Fibroblast of skin of right quadriceps (primary cell): Measurements from ENCODE around the gene CDKN2A.

ENCODE experiments used
- DNase-seq: peaks from one replicate; pipeline ENCODE4 v3.0.0-alpha.2; 2013

CDKN2A gene

GRCh38 chr9:21993893-21994555 is at the start of gene CDKN2A:
Gene CDKN2A, minus strand, starts transcription at chr9:21994392.
- DNase-seq: no peak

GRCh38 chr9:22043928-22044327 is 49.7 kb upstream of the CDKN2A start:
- no peak for DNase-seq

GRCh38 chr9:22041775-22042174 is 47.6 kb upstream of the CDKN2A start:
- DNase-seq: peak; percentile 55

GRCh38 chr9:22041344-22041743 is 47.2 kb upstream of the CDKN2A start:
- DNase-seq: no peak

- peak; percentile 79 for DNase-seq
Measured at GRCh38 chr9:22040760-22041159, 46.6 kb upstream of the CDKN2A start.

GRCh38 chr9:22039258-22039657 is 45.1 kb upstream of the CDKN2A start:
- no peak for DNase-seq

GRCh38 chr9:22037954-22038690 is 43.9 kb upstream of the CDKN2A start:
- peak; percentile 44 for DNase-seq

- DNase-seq: no peak
Measured at GRCh38 chr9:22036866-22037626, 42.9 kb upstream of the CDKN2A start.

- no peak for DNase-seq
Measured at GRCh38 chr9:22035591-22036011, 41.4 kb upstream of the CDKN2A start.

- DNase-seq: no peak
Measured at GRCh38 chr9:22033012-22033630, 38.9 kb upstream of the CDKN2A start.

GRCh38 chr9:22031655-22032411 is 37.6 kb upstream of the CDKN2A start:
- no peak for DNase-seq

- DNase-seq: peak; percentile 61
Measured at GRCh38 chr9:22030101-22030598, 36.0 kb upstream of the CDKN2A start.

- DNase-seq: no peak
Measured at GRCh38 chr9:22029231-22029630, 35.0 kb upstream of the CDKN2A start.

- no peak for DNase-seq
Measured at GRCh38 chr9:22028394-22028793, 34.2 kb upstream of the CDKN2A start.

- no peak for DNase-seq
Measured at GRCh38 chr9:22026696-22027095, 32.5 kb upstream of the CDKN2A start.

GRCh38 chr9:22022396-22022795 is 28.2 kb upstream of the CDKN2A start:
- no peak for DNase-seq

- DNase-seq: peak; percentile 55
Measured at GRCh38 chr9:22010866-22011625, 16.9 kb upstream of the CDKN2A start.

GRCh38 chr9:22009506-22009867 is 15.3 kb upstream of the CDKN2A start:
- no peak for DNase-seq

GRCh38 chr9:22008717-22009505 is 14.7 kb upstream of the CDKN2A start, which contains the start of gene CDKN2B:
Gene CDKN2B, minus strand, starts transcription at chr9:22009305. Its CDS starts 352 bp downstream, at chr9:22008953.
- DNase-seq: peak; percentile 94

- DNase-seq: no peak
Measured at GRCh38 chr9:22008384-22008716, 14.2 kb upstream of the CDKN2A start.
